Measurements from ENCODE around the gene ZDHHC7. TPM values are rescaled to one million over a fixed set of nuclear protein-coding genes. Genes with fewer than 3 reads are reported as not detected.

The ZDHHC7 gene
- total and polyA plus RNA-seq, 9 of the 15 experiments (the other 6 are each of a cell fraction or from before 2014, with no cell fraction given) = 1.7 to 49.7 (median 37.4) TPM

GRCh38 chr16:85027349-85027957 is 16.1 kb upstream of the ZDHHC7 start, which contains the start of gene KIAA0513 (continued):
- TF ChIP-seq RREB1 (CRISPR knock-in tag; IDR thresholded peaks at IDR 0.05) (0 out of 2 replicates have a peak, but pooled peaks have one; percentile 85), TCF3 (CRISPR knock-in tag; IDR thresholded peaks at IDR 0.05) (no peak), ZNF253 (CRISPR knock-in tag; conservative IDR thresholded peaks at IDR 0.05) (no peak), IRF1 (CRISPR knock-in tag; IDR thresholded peaks at IDR 0.05; ENCODE audit: borderline replicate concordance) (no peak), SETDB1 (IDR thresholded peaks at IDR 0.05; ENCODE audit: low read length) (peak; percentile 52), ZNF143 (CRISPR knock-in tag; IDR thresholded peaks at IDR 0.05) (no peak), CGGBP1 (CRISPR knock-in tag; IDR thresholded peaks at IDR 0.05) (no peak), ELF4 (CRISPR knock-in tag; IDR thresholded peaks at IDR 0.05) (peak; percentile 86; the same call in 1 of the 2 replicates), SMAD1 (IDR thresholded peaks at IDR 0.05; ENCODE audit: low read depth, low read length, partially characterized antibody) (no peak), ZNF408 (CRISPR knock-in tag; IDR thresholded peaks at IDR 0.05; ENCODE audit: low read depth) (no peak), ZNF121 (CRISPR knock-in tag; conservative IDR thresholded peaks at IDR 0.05) (no peak), CTCFL (IDR thresholded peaks at IDR 0.05; ENCODE audit: borderline replicate concordance, insufficient read depth, low read depth, low read length, poor library complexity, severe bottlenecking) (peak; percentile 89), ZNF740 (CRISPR knock-in tag; IDR thresholded peaks at IDR 0.05) (no peak), ZNF740 (tag; IDR thresholded peaks at IDR 0.05) (0 out of 4 replicates have a peak, but pooled peaks of 1 of the 2 experiments have one; percentile 50), SMARCA5 (IDR thresholded peaks at IDR 0.05) (no peak), ATF1 (CRISPR knock-in tag; IDR thresholded peaks at IDR 0.05) (no peak), ATF1 (tag; IDR thresholded peaks at IDR 0.05) (peak; percentile 61), POLR2G (IDR thresholded peaks at IDR 0.05; ENCODE audit: low read depth, low read length) (peak; percentile 92)

Measured in K562 (cell line).